NCI-H1694 (cell line): Measurements from ENCODE around the gene APELA.
"Not testable (repeated sequence)": the region's sequence is repeated elsewhere in the genome, so short reads cannot be mapped to it uniquely, and the experiment has no call there.

Experiments
- DNase-seq: peaks from one replicate; lab custom pipeline; 2025; lab: John Stamatoyannopoulos, UW

The APELA gene

GRCh38 chr4:164876700-164877324 lies at the start of gene APELA:
Gene APELA (plus strand): TSS chr4:164877178. CDS start chr4:164877332, 154 bp downstream.
- DNase-seq = no peak

- no peak for DNase-seq
Observed at GRCh38 chr4:164828955-164829354, 48.0 kb upstream of the APELA start.

GRCh38 chr4:164846566-164846965 lies 30.4 kb upstream of the APELA start:
- no peak for DNase-seq

GRCh38 chr4:164847016-164847415 lies 30.0 kb upstream of the APELA start:
- DNase-seq = no peak

GRCh38 chr4:164847967-164848649 lies 28.9 kb upstream of the APELA start:
- no peak for DNase-seq

- DNase-seq = no peak
Observed at GRCh38 chr4:164856396-164856795, 20.6 kb upstream of the APELA start.

GRCh38 chr4:164866817-164867490 lies 10.0 kb upstream of the APELA start:
- DNase-seq = no peak

GRCh38 chr4:164871673-164872072 lies 5.3 kb upstream of the APELA start:
- no peak for DNase-seq

GRCh38 chr4:164872481-164872880 lies 4.5 kb upstream of the APELA start:
- DNase-seq = no peak

GRCh38 chr4:164874789-164875188 lies 2.2 kb upstream of the APELA start:
- DNase-seq = no peak

- no peak for DNase-seq
Observed at GRCh38 chr4:164880489-164881262, 3.7 kb downstream of the APELA start.

GRCh38 chr4:164888096-164888715 lies 11.2 kb downstream of the APELA start:
- DNase-seq = no peak

- DNase-seq = no peak
Observed at GRCh38 chr4:164890691-164891090, 13.7 kb downstream of the APELA start.

- DNase-seq = no peak
Observed at GRCh38 chr4:164892018-164892417, 15.0 kb downstream of the APELA start.

- no peak for DNase-seq
Observed at GRCh38 chr4:164894702-164895101, 17.7 kb downstream of the APELA start.

- DNase-seq = no peak
Observed at GRCh38 chr4:164902608-164903007, 25.6 kb downstream of the APELA start.

- no peak for DNase-seq
Observed at GRCh38 chr4:164904336-164904735, 27.4 kb downstream of the APELA start.

- DNase-seq = no peak
Observed at GRCh38 chr4:164904941-164905340, 28.0 kb downstream of the APELA start.

- no peak for DNase-seq
Observed at GRCh38 chr4:164906368-164906767, 29.4 kb downstream of the APELA start.

- not testable (repeated sequence) for DNase-seq
Observed at GRCh38 chr4:164913506-164913905, 36.5 kb downstream of the APELA start.

- no peak for DNase-seq
Observed at GRCh38 chr4:164918956-164919355, 42.0 kb downstream of the APELA start.

GRCh38 chr4:164924670-164925238 lies 47.8 kb downstream of the APELA start:
- no peak for DNase-seq
